GM12878 (cell line): ENCODE measurements around the gene TRRAP. TPM values are rescaled to one million over a fixed set of nuclear protein-coding genes. Genes with fewer than 3 reads are reported as not detected.

Experiments
- BHLHE40 ChIP-seq, 2 experiments: fragments of 450-650 bp in 1 of 2; IDR thresholded peaks; 2 replicates each; pipeline ENCODE4 v1.6.1; 2011 to 2017; ENCODE audit warnings: low read depth in 2 of 2, borderline replicate concordance in 1 of 2, improper control_type of control experiment in 1 of 2, low read length in 1 of 2, mild to moderate bottlenecking in 1 of 2
- CHD2 ChIP-seq: IDR thresholded peaks from 2 replicates; pipeline ENCODE4 v1.6.1; 2011; ENCODE audit warnings: low read depth, low read length, improper control_type of control experiment, borderline replicate concordance
- CUX1 ChIP-seq: IDR thresholded peaks from 2 replicates; pipeline ENCODE4 v1.6.1; 2012; ENCODE audit warnings: improper control_type of control experiment, low read depth, low read length; ENCODE audit not compliant: insufficient replicate concordance
- GATAD2B ChIP-seq: fragments of 450-650 bp; conservative IDR thresholded peaks from 2 replicates; pipeline ENCODE4 v1.6.1; 2017; ENCODE audit warnings: low read depth, mild to moderate bottlenecking, moderate library complexity
- IKZF1 ChIP-seq: fragments of 450-650 bp; conservative IDR thresholded peaks from 2 replicates; pipeline ENCODE4 v1.6.1; 2017; ENCODE audit warnings: antibody characterized with exemption, mild to moderate bottlenecking
- IRF4 ChIP-seq: IDR thresholded peaks from 2 replicates; pipeline ENCODE4 v1.6.1; 2011; ENCODE audit warnings: low read depth, low read length
- MEF2B ChIP-seq: fragments of 450-650 bp; IDR thresholded peaks from 2 replicates; pipeline ENCODE4 v1.6.1; 2018; ENCODE audit warnings: mild to moderate bottlenecking, moderate library complexity; ENCODE audit not compliant: partially characterized antibody, poor library complexity, severe bottlenecking
- NFYA ChIP-seq: IDR thresholded peaks from 2 replicates; pipeline ENCODE4 v1.6.1; 2011; ENCODE audit warnings: low read depth, mild to moderate bottlenecking, low read length, improper control_type of control experiment, borderline replicate concordance
- NR2F1 ChIP-seq: fragments of 450-650 bp; conservative IDR thresholded peaks from 2 replicates; pipeline ENCODE4 v1.6.1; 2017; ENCODE audit warnings: mild to moderate bottlenecking
- PAX5 ChIP-seq: IDR thresholded peaks from 2 replicates; pipeline ENCODE4 v1.6.1; 2011; ENCODE audit warnings: low read depth, low read length, borderline replicate concordance
- RELA ChIP-seq: fragments of 450-650 bp; IDR thresholded peaks from 2 replicates; pipeline ENCODE4 v1.8.0; 2014; ENCODE audit warnings: borderline replicate concordance; ENCODE audit not compliant: partially characterized antibody
- RELB ChIP-seq: fragments of 450-650 bp; IDR thresholded peaks from 2 replicates; pipeline ENCODE4 v1.6.1; 2017; ENCODE audit warnings: low read depth, mild to moderate bottlenecking, moderate library complexity
- SKIL ChIP-seq: fragments of 450-650 bp; IDR thresholded peaks from 2 replicates; pipeline ENCODE4 v1.6.1; 2017; ENCODE audit warnings: mild to moderate bottlenecking, low read depth, inconsistent platforms; ENCODE audit not compliant: poor library complexity, severe bottlenecking
- ZNF217 ChIP-seq: fragments of 450-650 bp; IDR thresholded peaks from 2 replicates; pipeline ENCODE4 v1.6.1; 2017; ENCODE audit warnings: antibody characterized with exemption, mild to moderate bottlenecking
- ZNF687 ChIP-seq: fragments of 450-650 bp; IDR thresholded peaks from 2 replicates; pipeline ENCODE4 v1.6.1; 2017; ENCODE audit warnings: mild to moderate bottlenecking, moderate library complexity
- polyA plus RNA-seq, 11 experiments: library from polyadenylated mRNA; depleted of rRNA in 4 of 11; unstranded in 6 of 11; stranded (reverse) in 5 of 11; fragments of >200 nt; fragmentation: Nextera tagmentation in 4 of 11; fragmentation: Illumina TruSeq in 1 of 11; extraction: Ambion mirVana in 4 of 11; extraction: Trizol in 1 of 11; gene quantifications; 1 replicate in 1 of 11; 2 replicates in 10 of 11; pipeline versions ENCODE4 v1.2.1 to v1.2.3, GENCODE V29; 2011 to 2016; ENCODE audit warnings: inconsistent platforms in 2 of 11, missing spikeins in 2 of 11, low read depth in 1 of 11
- total RNA-seq, 4 experiments: library from RNA; depleted of rRNA in 3 of 4; stranded (reverse); fragments of >200 nt in 3 of 4; fragmentation: Illumina TruSeq in 1 of 4; extraction: Trizol in 1 of 4; gene quantifications; 2 replicates each; pipeline versions ENCODE4 v1.2.1 to v1.2.3, GENCODE V29; 2013 to 2021

Gene TRRAP
- total and polyA plus RNA-seq, 10 of the 15 experiments (the other 5 are each of a cell fraction or from before 2014, with no cell fraction given): 1.1 to 39.3 (median 8.5) TPM

- TF ChIP-seq CUX1 (peak; percentile 51), CHD2 (no peak), SKIL (peak; percentile 14), RELA (peak; percentile 24), ZNF217 (0 out of 2 replicates have a peak, but pooled peaks have one; percentile 22), IKZF1 (peak; percentile 68), NFYA (no peak), BHLHE40 (IDR thresholded peaks at IDR 0.05; ENCODE audit: borderline replicate concordance in 1 of 2, low read depth in 2 of 2, low read length in 1 of 2) (peak; percentile 71 to 72), GATAD2B (0 out of 2 replicates have a peak, but pooled peaks have one; percentile 60), IRF4 (peak; percentile 92), MEF2B (peak; percentile 53), PAX5 (0 out of 2 replicates have a peak, but pooled peaks have one; percentile 27), RELB (peak; percentile 87), ZNF687 (0 out of 2 replicates have a peak, but pooled peaks have one; percentile 60), NR2F1 (peak; percentile 29; the same call in 1 of the 2 replicates)
Observed at GRCh38 chr7:98930921-98931320, 52.6 kb downstream of the TRRAP start (continued).
